ENCODE measurements around the gene PAPLN. TPM values are rescaled to one million over a fixed set of nuclear protein-coding genes. Genes with fewer than 3 reads are reported as not detected.

The PAPLN gene
- total and polyA plus RNA-seq, 9 of the 15 experiments (the other 6 are each of a cell fraction or from before 2014, with no cell fraction given) = 0.43 to 3.5 (median 1.7) TPM

- TF ChIP-seq ZFPM2 (CRISPR knock-in tag; IDR thresholded peaks at IDR 0.05) (no peak), CREM (IDR thresholded peaks at IDR 0.05; ENCODE audit: low read depth) (no peak), TAF9B (IDR thresholded peaks at IDR 0.05; ENCODE audit: partially characterized antibody) (no peak), ZBTB9 (CRISPR knock-in tag; IDR thresholded peaks at IDR 0.05) (no peak), ZNF146 (CRISPR knock-in tag; IDR thresholded peaks at IDR 0.05; ENCODE audit: unreplicated experiment) (no peak), COPS2 (conservative IDR thresholded peaks at IDR 0.05) (no peak), MED1 (CRISPR knock-in tag; IDR thresholded peaks at IDR 0.05; ENCODE audit: borderline replicate concordance) (no peak), ZHX1 (conservative IDR thresholded peaks at IDR 0.05; ENCODE audit: low read length) (no peak)
Measured at GRCh38 chr14:73258845-73259611, 21.7 kb downstream of the PAPLN start (continued).
